Activated naive CD4-positive, alpha-beta T cell treated with anti-CD3 and anti-CD28 coated beads, Interleukin-2, amount 50 U/mL, for 24 hours (primary cell): Measurements from ENCODE around the gene ITGB2.

Experiments
- H3K27ac Mint-ChIP-seq: one replicate; pipeline ENCODE4 v1.8.0; 2021; ENCODE audit warnings: mild to moderate bottlenecking, mixed read lengths
- H3K27me3 Mint-ChIP-seq: one replicate; pipeline ENCODE4 v1.8.0; 2021; ENCODE audit warnings: mixed read lengths
- H3K36me3 Mint-ChIP-seq: one replicate; pipeline ENCODE4 v1.8.0; 2021; ENCODE audit warnings: mixed read lengths
- H3K4me1 Mint-ChIP-seq: one replicate; pipeline ENCODE4 v1.8.0; 2021; ENCODE audit warnings: mixed read lengths
- H3K4me3 Mint-ChIP-seq: one replicate; pipeline ENCODE4 v1.8.0; 2021; ENCODE audit warnings: mild to moderate bottlenecking, mixed read lengths
- H3K9me3 Mint-ChIP-seq: one replicate; pipeline ENCODE4 v1.8.0; 2021; ENCODE audit warnings: mixed read lengths

ITGB2 gene

DNA sequence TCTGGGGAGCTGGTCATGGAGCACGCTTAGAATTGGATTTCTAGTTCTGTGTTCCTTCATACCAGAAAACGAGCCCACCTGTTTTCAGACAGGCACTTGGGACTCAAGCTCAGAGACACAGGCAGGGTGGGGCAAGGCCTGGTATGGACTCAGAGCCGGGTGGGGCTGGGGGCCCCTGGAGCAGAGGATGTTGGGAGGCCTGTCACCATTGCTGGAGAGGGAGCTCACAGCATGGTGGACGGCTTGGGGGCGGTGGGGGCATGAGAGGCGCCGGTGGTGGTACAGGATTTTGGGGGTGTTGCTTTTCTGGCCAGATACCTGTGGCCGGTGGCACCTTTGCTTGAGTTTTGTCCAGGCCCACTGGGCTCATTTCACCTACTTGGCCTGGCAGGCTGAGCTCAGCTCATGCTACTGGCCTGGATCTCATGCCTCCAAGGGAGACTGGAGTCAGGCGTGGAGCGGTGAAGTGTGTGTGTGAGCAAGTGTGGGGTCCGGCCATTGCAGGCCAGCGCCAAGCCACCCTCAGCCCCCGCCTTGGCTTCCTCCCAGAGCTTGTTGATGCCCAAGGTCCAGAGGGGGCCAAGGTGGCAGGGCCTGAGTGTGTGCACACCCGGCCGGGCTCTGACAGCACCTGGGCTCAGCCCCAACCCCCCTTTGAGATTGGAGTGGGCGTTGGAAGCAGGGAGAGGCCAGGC lies 27.9 kb upstream of the ITGB2 start:
- H3K9me3 Mint-ChIP-seq, result no peaks in the 10 kb centered on the region
- peaks cover 27% of the 10 kb centered on the region for H3K4me1 Mint-ChIP-seq
- H3K4me3 Mint-ChIP-seq, result no peak overlapping the region
- no peak overlapping the region for H3K27ac Mint-ChIP-seq
- no peaks in the 10 kb centered on the region for H3K27me3 Mint-ChIP-seq
- H3K36me3 Mint-ChIP-seq, result peaks cover 2% of the 10 kb centered on the region

GRCh38 chr21:44947930-44948331 lies 27.2 kb upstream of the ITGB2 start:
- Mint-ChIP-seq H3K36me3 (peaks cover 2% of the 10 kb centered on the region), H3K4me1 (peaks cover 30% of the 10 kb centered on the region), H3K4me3 (no peak overlapping the region), H3K9me3 (no peaks in the 10 kb centered on the region), H3K27ac (no peak overlapping the region), H3K27me3 (no peaks in the 10 kb centered on the region)

DNA sequence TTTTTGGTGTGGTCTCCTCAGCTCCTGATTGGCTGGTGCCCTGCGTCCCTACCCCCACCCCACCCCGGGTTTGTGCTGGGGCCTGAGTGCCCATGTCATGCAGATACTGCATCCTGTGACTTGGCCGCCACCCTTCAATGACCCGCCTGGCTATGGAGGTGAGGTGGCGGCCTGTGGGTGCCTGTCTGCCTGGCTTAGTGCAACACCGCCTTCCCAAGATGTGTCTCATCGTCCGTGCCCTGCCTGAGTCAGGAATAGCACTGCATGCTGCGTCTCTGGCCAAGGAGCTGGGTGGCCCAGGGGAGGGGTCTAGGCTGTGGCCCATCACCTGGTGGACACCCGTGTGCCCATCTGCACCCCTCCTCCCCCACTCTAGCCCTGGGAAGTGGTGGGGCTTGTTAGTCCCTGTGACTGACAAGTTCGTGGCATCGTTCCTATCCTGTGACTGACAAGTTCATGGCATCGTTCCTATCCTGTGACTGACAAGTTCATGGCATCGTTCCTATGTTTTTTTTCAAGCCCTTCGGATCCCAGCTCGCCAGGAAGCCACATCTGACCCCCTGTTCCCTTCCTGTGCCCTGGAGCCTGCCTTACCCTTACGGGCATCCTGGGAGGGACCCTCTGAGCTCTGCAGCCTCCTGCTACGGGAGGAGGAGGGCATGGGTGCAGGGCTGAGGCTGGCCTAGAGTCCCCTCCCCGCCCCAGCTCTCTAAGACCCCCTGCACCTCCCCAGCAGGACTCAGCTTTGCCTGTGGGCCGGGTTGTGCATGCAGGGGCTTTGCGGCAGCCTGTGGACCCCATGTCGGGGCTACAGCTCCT lies 26.6 kb upstream of the ITGB2 start:
- Mint-ChIP-seq H3K27me3 (no peaks in the 10 kb centered on the region), H3K4me3 (no peak overlapping the region), H3K9me3 (no peaks in the 10 kb centered on the region), H3K4me1 (peaks cover 36% of the 10 kb centered on the region), H3K27ac (no peak overlapping the region), H3K36me3 (peaks cover 4% of the 10 kb centered on the region)

GRCh38 chr21:44946254-44947041 lies 25.7 kb upstream of the ITGB2 start:
- Mint-ChIP-seq H3K9me3 (no peaks in the 10 kb centered on the region), H3K27ac (no peak overlapping the region), H3K27me3 (no peaks in the 10 kb centered on the region), H3K36me3 (peaks cover 5% of the 10 kb centered on the region), H3K4me3 (no peak overlapping the region), H3K4me1 (peaks cover 45% of the 10 kb centered on the region)

DNA sequence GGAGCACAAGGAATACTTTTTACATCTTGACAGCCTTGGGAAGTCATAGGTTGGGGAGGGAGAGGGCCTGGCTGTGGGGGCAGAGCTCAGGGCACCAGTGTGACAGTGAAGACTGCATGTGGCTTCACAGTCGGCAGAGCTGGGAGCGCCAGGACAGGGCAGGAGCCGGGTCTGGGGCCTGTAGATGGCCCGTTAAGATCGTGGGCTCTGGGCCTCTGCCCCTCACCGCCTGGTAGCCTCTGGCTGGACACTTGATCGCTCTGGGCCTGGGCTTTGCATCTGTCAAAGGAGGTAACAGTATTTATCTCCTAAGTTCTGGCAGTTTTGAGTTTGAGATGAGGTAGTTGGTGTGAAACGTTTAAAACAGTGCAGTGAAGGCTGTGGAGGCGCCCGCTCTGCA lies 23.9 kb upstream of the ITGB2 start:
- Mint-ChIP-seq H3K9me3 (no peaks in the 10 kb centered on the region), H3K27ac (no peak overlapping the region)

GRCh38 chr21:44943686-44944550 lies 23.2 kb upstream of the ITGB2 start:
- Mint-ChIP-seq H3K27me3 (no peaks in the 10 kb centered on the region), H3K27ac (no peak overlapping the region), H3K9me3 (no peaks in the 10 kb centered on the region), H3K36me3 (peaks cover 5% of the 10 kb centered on the region), H3K4me3 (no peak overlapping the region), H3K4me1 (peaks cover 54% of the 10 kb centered on the region)

More for the DNA sequence above, 23.9 kb upstream of the ITGB2 start:
- Mint-ChIP-seq H3K4me1 (peaks cover 49% of the 10 kb centered on the region), H3K4me3 (no peak overlapping the region), H3K36me3 (peaks cover 5% of the 10 kb centered on the region), H3K27me3 (no peaks in the 10 kb centered on the region)

DNA sequence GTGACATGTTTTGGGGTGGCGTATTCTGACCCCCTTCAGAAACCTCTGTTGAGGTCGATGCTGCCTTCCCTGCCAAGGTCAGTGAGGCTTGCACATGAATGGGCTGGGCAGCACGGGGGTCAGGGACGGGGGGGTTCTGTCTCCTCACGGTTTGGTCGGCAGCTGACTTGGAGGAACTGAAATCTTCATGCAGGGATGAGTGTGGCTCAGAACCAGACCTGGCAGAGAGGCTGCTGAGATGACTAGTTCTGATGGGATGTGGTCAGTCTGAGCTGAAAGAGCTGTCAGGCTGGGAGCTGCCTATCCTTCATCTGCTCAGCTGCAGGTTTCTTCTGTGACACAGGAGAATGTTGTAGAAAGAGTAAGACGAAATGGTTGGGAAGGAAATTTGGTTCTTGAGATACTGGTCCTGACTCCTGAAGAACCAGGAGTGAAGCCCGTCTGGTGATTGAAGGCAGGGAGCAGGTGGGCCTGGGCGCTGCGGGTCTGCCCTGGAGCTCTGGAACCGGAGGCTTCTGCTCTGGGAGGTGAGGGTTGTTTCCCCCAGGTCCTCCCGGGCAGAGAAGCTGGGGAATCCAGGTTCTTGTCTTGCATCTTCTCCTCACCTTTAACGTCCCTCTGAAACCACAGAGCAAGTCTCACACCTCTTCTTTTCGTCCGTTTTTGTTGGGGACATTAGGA lies 22.4 kb upstream of the ITGB2 start:
- peaks cover 5% of the 10 kb centered on the region for H3K36me3 Mint-ChIP-seq
- H3K27ac Mint-ChIP-seq, result no peak overlapping the region
- no peaks in the 10 kb centered on the region for H3K27me3 Mint-ChIP-seq
- H3K4me1 Mint-ChIP-seq, result peaks cover 55% of the 10 kb centered on the region
- peak overlapping the region; percentile 15 for H3K4me3 Mint-ChIP-seq
- H3K9me3 Mint-ChIP-seq, result no peaks in the 10 kb centered on the region

GRCh38 chr21:44942566-44942965 lies 21.9 kb upstream of the ITGB2 start:
- H3K9me3 Mint-ChIP-seq, result no peaks in the 10 kb centered on the region
- H3K36me3 Mint-ChIP-seq, result peaks cover 5% of the 10 kb centered on the region
- H3K27me3 Mint-ChIP-seq, result no peaks in the 10 kb centered on the region
- H3K4me3 Mint-ChIP-seq, result peak overlapping the region; percentile 99
- H3K27ac Mint-ChIP-seq, result peak overlapping the region; percentile 68
- peaks cover 55% of the 10 kb centered on the region for H3K4me1 Mint-ChIP-seq

- peaks cover 55% of the 10 kb centered on the region for H3K4me1 Mint-ChIP-seq
- peak overlapping the region; percentile 99 for H3K4me3 Mint-ChIP-seq
- H3K27me3 Mint-ChIP-seq, result no peaks in the 10 kb centered on the region
- H3K27ac Mint-ChIP-seq, result no peak overlapping the region
- peaks cover 5% of the 10 kb centered on the region for H3K36me3 Mint-ChIP-seq
- no peaks in the 10 kb centered on the region for H3K9me3 Mint-ChIP-seq
Measured at GRCh38 chr21:44941567-44941966, 20.9 kb upstream of the ITGB2 start.

GRCh38 chr21:44940116-44940631 lies 19.5 kb upstream of the ITGB2 start:
- Mint-ChIP-seq H3K27ac (peak overlapping the region; percentile 89), H3K4me3 (peak overlapping the region; percentile 99), H3K36me3 (peaks cover 4% of the 10 kb centered on the region), H3K27me3 (no peaks in the 10 kb centered on the region), H3K4me1 (peaks cover 48% of the 10 kb centered on the region), H3K9me3 (no peaks in the 10 kb centered on the region)

GRCh38 chr21:44939532-44940115 lies 18.9 kb upstream of the ITGB2 start, which contains the start of gene SLX9:
TSS of gene SLX9 (plus strand) at chr21:44940029. CDS start at chr21:44940058, 29 bp downstream.
- H3K9me3 Mint-ChIP-seq, result no peaks in the 10 kb centered on the region

DNA sequence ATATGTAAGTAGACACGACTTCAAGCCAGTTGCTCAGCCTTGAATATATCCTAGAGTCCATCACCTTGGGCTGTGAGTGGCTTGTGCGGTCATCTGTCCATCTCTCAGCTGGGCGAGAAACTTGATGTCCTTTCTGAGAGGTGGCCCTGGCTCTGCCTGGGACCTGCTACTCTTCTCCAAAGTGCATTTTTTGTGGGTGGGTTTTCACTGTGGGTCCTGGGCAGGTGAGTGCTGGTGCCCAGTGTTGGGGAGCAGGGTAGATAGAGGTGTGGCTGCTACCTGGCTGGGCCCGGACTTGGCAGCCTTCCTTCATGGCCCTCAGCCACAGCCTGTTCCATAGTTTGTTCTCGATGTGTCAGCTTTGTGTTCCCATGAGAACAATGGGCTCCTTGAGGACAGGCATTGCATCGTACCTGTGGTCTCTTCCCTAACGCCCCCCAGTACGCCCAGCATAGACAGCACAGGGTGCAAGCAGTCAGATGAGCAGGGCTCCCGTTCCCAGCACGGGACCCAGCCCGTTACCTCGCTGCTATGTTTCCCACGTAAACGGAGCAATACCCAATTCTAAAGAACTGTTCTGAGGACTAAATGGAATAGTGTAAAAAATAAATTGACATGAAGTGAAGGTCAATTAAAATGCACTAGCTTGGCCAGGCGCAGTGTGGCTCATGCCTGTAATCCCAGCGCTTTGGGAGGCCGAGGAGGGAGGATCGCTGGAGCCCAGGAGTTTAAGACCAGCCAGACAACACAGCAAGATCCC lies 18.3 kb upstream of the ITGB2 start:
- H3K4me1 Mint-ChIP-seq, result peaks cover 38% of the 10 kb centered on the region
- peaks cover 4% of the 10 kb centered on the region for H3K36me3 Mint-ChIP-seq
- H3K27me3 Mint-ChIP-seq, result no peaks in the 10 kb centered on the region
- H3K4me3 Mint-ChIP-seq, result peak overlapping the region; percentile 87
- peak overlapping the region; percentile 92 for H3K27ac Mint-ChIP-seq
- no peaks in the 10 kb centered on the region for H3K9me3 Mint-ChIP-seq

More at GRCh38 chr21:44939532-44940115, 18.9 kb upstream of the ITGB2 start, which contains the start of gene SLX9:
- H3K27me3 Mint-ChIP-seq, result no peaks in the 10 kb centered on the region
- peaks cover 4% of the 10 kb centered on the region for H3K36me3 Mint-ChIP-seq
- peaks cover 44% of the 10 kb centered on the region for H3K4me1 Mint-ChIP-seq
- H3K4me3 Mint-ChIP-seq, result peak within 1 kb of the TSS; percentile 99
- H3K27ac Mint-ChIP-seq, result peak within 1 kb of the TSS; percentile 92

- Mint-ChIP-seq H3K27me3 (no peaks in the 10 kb centered on the region), H3K4me3 (no peak overlapping the region), H3K4me1 (peaks cover 19% of the 10 kb centered on the region), H3K9me3 (no peaks in the 10 kb centered on the region), H3K36me3 (no peaks in the 10 kb centered on the region), H3K27ac (no peak overlapping the region)
Measured at GRCh38 chr21:44935533-44935927, 14.8 kb upstream of the ITGB2 start.
